ENCODE data around the gene SEMA5A. TPM values are rescaled to one million over a fixed set of nuclear protein-coding genes. Genes with fewer than 3 reads are reported as not detected.
A peak's percentile ranks its signal among the peaks of the same experiment; 100 is the strongest.

The SEMA5A gene
- total RNA-seq, 1 donor from 2014 or later: 1.6 TPM

DNA sequence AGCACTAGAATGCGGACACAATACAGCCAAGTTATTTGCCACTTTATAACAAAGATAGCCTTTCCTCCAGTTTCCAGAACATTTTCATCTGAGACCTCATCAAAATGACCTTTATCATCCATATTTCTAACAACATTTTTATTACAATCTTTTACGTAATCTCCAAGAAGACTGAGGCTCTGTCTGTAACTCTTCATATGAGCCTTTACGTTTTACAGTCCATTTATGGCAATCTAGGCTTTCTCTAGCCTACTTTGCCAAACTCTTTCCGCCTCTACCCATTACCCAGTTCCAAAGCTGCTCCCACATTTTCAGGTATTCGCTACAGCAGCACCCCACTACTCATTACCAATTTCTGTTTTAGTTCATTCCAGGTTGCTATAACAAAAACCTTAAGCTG lies 8.2 kb upstream of the SEMA5A start:
- DNase-seq (ENCODE audit: low read depth) (no peak), FAIRE-seq (no peak)
- TF ChIP-seq CTCF (IDR thresholded peaks at IDR 0.05; ENCODE audit: insufficient read depth, low read length, severe bottlenecking): no peak
- H3K4me3 ChIP-seq (ENCODE audit: low read depth, low read length): no peak overlapping the region
- H3K27me3 ChIP-seq (ENCODE audit: control insufficient read depth, insufficient read depth, low read length): no peaks in the 10 kb centered on the region
- no peaks in the 10 kb centered on the region for H3K36me3 ChIP-seq (ENCODE audit: control insufficient read depth, insufficient read depth, low read length)

DNA sequence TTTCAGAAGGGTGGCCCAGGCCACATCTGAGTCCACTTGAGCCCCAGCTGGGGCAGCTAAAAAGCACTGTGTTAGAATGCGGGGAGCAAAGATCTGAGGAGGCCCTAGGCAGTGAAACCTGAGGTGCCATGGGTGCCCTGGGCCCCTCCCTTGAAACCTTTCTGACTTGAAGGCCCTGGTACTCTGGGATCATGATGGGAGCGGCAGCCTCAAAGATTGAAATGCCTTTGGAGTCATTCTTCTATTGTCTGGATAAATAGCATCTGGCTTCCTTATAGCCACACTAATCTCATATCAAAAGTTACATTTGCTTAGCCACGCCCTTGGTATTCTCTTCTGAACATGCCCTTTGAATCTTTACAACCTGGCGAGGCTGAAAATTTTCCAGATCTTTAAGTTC lies 7.7 kb upstream of the SEMA5A start:
- H3K27me3 ChIP-seq (ENCODE audit: control insufficient read depth, insufficient read depth, low read length): no peaks in the 10 kb centered on the region
- FAIRE-seq (no peak), DNase-seq (ENCODE audit: low read depth) (no peak)
- H3K4me3 ChIP-seq (ENCODE audit: low read depth, low read length): no peak overlapping the region
- H3K36me3 ChIP-seq (ENCODE audit: control insufficient read depth, insufficient read depth, low read length): no peaks in the 10 kb centered on the region
- no peak for TF ChIP-seq CTCF (IDR thresholded peaks at IDR 0.05; ENCODE audit: insufficient read depth, low read length, severe bottlenecking)

DNA sequence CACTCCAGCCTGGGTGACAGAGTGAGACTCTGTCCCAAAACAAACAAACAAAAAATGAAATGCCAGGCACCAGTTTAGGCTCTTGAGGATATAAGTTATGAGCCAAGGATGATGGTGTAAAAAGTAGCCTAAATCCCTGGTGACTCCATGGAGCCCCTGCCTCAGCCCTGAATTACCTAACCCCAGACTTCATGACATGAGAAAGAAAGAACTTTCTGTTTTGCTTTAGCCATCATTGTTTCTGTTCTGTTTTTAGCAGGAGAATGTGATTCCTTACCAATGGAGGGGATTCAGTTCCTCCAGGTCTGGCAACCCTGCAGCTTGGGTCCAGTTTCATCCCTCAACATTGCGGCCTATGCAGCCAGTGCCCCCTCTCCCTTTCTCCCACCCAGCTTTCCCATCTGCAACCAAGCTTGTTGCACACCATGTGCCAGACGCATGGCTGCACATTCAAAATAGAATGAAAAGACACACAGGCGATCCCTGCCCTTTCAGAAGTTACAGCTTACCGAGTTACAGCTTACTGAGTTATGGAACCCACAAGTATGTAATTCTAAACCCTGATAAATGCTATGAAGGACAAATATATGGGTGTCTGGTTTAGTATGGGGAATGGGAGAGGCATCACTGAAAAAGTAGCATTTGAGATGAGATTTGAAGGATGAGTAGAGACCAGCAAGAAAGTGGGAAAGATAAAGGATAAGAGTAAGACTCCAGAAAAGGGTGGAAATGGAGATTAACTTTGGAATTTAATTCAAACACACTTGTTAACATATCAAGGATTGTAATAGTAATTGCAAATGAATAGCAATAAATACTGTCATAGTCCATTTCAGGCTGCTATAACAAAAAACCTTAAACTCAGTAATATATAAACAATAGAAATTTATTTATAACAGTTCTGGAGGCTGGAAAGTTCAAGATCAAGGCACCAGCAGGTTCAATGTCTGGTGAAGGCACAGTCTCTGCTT lies 6.0 kb upstream of the SEMA5A start:
- no peak for DNase-seq (ENCODE audit: low read depth)
- no peaks in the 10 kb centered on the region for H3K27me3 ChIP-seq (ENCODE audit: control insufficient read depth, insufficient read depth, low read length)
- no peaks in the 10 kb centered on the region for H3K36me3 ChIP-seq (ENCODE audit: control insufficient read depth, insufficient read depth, low read length)
- no peak for FAIRE-seq
- TF ChIP-seq CTCF (IDR thresholded peaks at IDR 0.05; ENCODE audit: insufficient read depth, low read length, severe bottlenecking): no peak
- H3K4me3 ChIP-seq (ENCODE audit: low read depth, low read length): no peak overlapping the region

DNA sequence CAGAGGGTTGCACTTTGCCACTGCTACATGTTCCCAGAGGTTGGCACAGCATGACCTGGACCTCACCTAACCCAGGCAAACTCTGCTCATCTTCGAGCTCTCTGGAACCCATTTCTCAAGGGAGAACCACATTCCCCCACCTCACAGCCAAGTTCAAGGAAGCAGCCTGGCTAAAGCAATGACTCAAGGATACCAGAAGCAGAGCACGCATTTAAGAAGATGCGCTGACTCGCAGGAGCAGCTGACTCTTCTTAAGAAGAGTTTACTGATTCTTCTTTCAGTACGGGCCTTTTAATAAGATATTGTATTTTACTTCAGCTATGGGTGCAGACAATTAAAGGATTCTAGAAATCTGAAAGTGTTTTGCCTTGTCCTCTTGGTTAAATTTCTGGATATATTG lies 4.1 kb upstream of the SEMA5A start:
- Histone ChIP-seq H3K36me3 (ENCODE audit: control insufficient read depth, insufficient read depth, low read length) (no peaks in the 10 kb centered on the region), H3K4me3 (ENCODE audit: low read depth, low read length) (no peak overlapping the region), H3K27me3 (ENCODE audit: control insufficient read depth, insufficient read depth, low read length) (no peaks in the 10 kb centered on the region)
- TF ChIP-seq CTCF (IDR thresholded peaks at IDR 0.05; ENCODE audit: insufficient read depth, low read length, severe bottlenecking): no peak
- DNase-seq (ENCODE audit: low read depth): no peak
- no peak for FAIRE-seq

GRCh38 chr5:9547122-9547947 lies 1.5 kb upstream of the SEMA5A start:
- peak overlapping the region; percentile 73 for H3K4me3 ChIP-seq (ENCODE audit: low read depth, low read length)
- peak; percentile 27 for DNase-seq (ENCODE audit: low read depth)
- FAIRE-seq: no peak
- H3K27me3 ChIP-seq (ENCODE audit: control insufficient read depth, insufficient read depth, low read length): no peaks in the 10 kb centered on the region
- no peak for TF ChIP-seq CTCF (IDR thresholded peaks at IDR 0.05; ENCODE audit: insufficient read depth, low read length, severe bottlenecking)
- H3K36me3 ChIP-seq (ENCODE audit: control insufficient read depth, insufficient read depth, low read length): no peaks in the 10 kb centered on the region

Measured in bronchial epithelial cell (primary cell).